Right lobe of liver (tissue), 6 donors: ENCODE data around the gene LACRT. TPM values are rescaled to one million over a fixed set of nuclear protein-coding genes. Genes with fewer than 3 reads are reported as not detected.
A peak's percentile ranks its signal among the peaks of the same experiment; 100 is the strongest.

Source experiments
- ATAC-seq, 4 donors: fragments of 200-7000 bp; cut with Tn5 transposase; one replicate each; pipeline ENCODE4 v1.9.1; 2020; ENCODE audit warnings: mild to moderate bottlenecking in 4 of 4, moderate library complexity in 4 of 4
- DNase-seq, 3 donors: peaks; one replicate each; pipeline ENCODE4 v3.0.0-alpha.2; 2020
- H3K27ac ChIP-seq, 3 donors: fragments of 200-600 bp; one replicate each; pipeline ENCODE4 v1.8.0; 2022
- H3K27me3 ChIP-seq, 2 donors: fragments of 200-600 bp; one replicate each; pipeline ENCODE4 v1.8.0; 2022
- H3K36me3 ChIP-seq, 4 donors: fragments of 200-600 bp; sonication (generic) in 1 of 4; one replicate each; pipeline versions ENCODE4 v1.5.1 to v1.8.0; 2017 to 2022; ENCODE audit warnings: control low read depth in 1 of 4
- H3K4me1 ChIP-seq, 4 donors: fragments of 200-600 bp; sonication (generic) in 1 of 4; one replicate each; pipeline versions ENCODE4 v1.5.1 to v1.8.0; 2017 to 2022; ENCODE audit warnings: control low read depth in 1 of 4
- H3K4me3 ChIP-seq, 3 donors: fragments of 200-600 bp; one replicate each; pipeline ENCODE4 v1.8.0; 2022
- H3K9me3 ChIP-seq, 4 donors: fragments of 200-600 bp; sonication (generic) in 1 of 4; one replicate each; pipeline versions ENCODE4 v1.5.1 to v1.8.0; 2017 to 2022; ENCODE audit warnings: control low read depth in 1 of 4
- CTCF ChIP-seq, 4 donors: fragments of 200-600 bp in 3 of 4; fragments of 450-650 bp in 1 of 4; IDR thresholded peaks; one replicate each; pipeline versions ENCODE4 v1.5.1 to v1.8.0; 2016 to 2022; ENCODE audit warnings: antibody characterized with exemption in 4 of 4, mild to moderate bottlenecking in 2 of 4
- POLR2A ChIP-seq: fragments of 450-650 bp; IDR thresholded peaks from one replicate; pipeline ENCODE4 v1.6.1; 2017; ENCODE audit warnings: antibody characterized with exemption, mild to moderate bottlenecking
- WGBS: methylation state at CpG from one replicate; pipeline ENCODE4 v1.1.6; 2018; ENCODE audit warnings: low coverage, low lambda C conversion rate; ENCODE audit not compliant: insufficient coverage; ENCODE audit errors: missing lambda C conversion rate; 5-methylcytosine and 5-hydroxymethylcytosine counted together
- intact Hi-C, 2 donors: fragments of 100-400 bp; cut with DNase I; formaldehyde crosslinking; loops; one replicate each; pipeline versions ENCODE4 v1.11.2 to v1.14.1; 2022
- total RNA-seq, 6 experiments: library from RNA; depleted of rRNA in 2 of 6; stranded (reverse); fragments of >200 nt in 2 of 6; fragmentation: NEBNext Ultra II Directional in 3 of 6; extraction: Animal tissue kit (Norgen Biotek cat#: 25700) in 3 of 6; gene quantifications; one replicate each; pipeline versions ENCODE4 v1.1.0 to v1.2.4, GENCODE V29; 2016 to 2023
- donor health status: DM: no; HTN: yes; CAD: no.
- donor health status: DM: no; HTN: no; CAD: no.
- donor health status: DM: no; HTN: no; CAD: no.
- donor health status: DM: no; HTN: yes; CAD: no.
- donor health status: DM: no; HTN: yes; CAD: no.

Gene LACRT
- total RNA-seq, 6 experiments from 2014 or later: not detected

DNA sequence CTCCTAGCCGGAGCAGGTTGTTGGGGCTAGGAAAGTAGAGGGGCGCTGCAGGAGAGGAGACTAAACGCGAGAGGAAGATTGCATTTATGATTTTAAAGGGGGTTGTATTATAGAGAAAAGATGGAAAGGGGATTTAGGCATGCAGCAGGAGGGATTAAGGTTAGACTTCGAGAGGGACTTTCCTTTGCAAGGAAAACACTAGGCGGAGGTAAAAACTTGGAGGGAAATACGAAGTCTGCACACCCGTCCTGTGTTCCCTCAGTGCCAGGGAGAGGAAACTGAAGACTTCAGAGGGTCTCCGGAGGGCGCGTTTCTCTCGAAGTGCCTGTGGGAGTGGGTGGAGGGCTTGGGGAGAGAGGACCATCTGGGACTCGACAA lies 45.8 kb downstream of the LACRT start:
- ATAC-seq (no peak), DNase-seq (no peak)
- TF ChIP-seq POLR2A: no peak
- no peak for TF ChIP-seq CTCF (IDR thresholded peaks at IDR 0.05)
- peak overlapping the region in 2 of 3 donors; percentile 67 to 68 for H3K4me3 ChIP-seq
- no peak overlapping the region for H3K27ac ChIP-seq
- H3K36me3 ChIP-seq: peaks cover 0 to under 1% (median 0%) of the 10 kb centered on the region in 4 donors
- WGBS: 32% methylated on average over 13 of the region's 13 CpGs
- H3K9me3 ChIP-seq: no peaks in the 10 kb centered on the region
- H3K27me3 ChIP-seq: no peaks in the 10 kb centered on the region
- intact Hi-C loops: no loop called here
- H3K4me1 ChIP-seq: peaks cover 0 to 20% (median 7%) of the 10 kb centered on the region in 4 donors

DNA sequence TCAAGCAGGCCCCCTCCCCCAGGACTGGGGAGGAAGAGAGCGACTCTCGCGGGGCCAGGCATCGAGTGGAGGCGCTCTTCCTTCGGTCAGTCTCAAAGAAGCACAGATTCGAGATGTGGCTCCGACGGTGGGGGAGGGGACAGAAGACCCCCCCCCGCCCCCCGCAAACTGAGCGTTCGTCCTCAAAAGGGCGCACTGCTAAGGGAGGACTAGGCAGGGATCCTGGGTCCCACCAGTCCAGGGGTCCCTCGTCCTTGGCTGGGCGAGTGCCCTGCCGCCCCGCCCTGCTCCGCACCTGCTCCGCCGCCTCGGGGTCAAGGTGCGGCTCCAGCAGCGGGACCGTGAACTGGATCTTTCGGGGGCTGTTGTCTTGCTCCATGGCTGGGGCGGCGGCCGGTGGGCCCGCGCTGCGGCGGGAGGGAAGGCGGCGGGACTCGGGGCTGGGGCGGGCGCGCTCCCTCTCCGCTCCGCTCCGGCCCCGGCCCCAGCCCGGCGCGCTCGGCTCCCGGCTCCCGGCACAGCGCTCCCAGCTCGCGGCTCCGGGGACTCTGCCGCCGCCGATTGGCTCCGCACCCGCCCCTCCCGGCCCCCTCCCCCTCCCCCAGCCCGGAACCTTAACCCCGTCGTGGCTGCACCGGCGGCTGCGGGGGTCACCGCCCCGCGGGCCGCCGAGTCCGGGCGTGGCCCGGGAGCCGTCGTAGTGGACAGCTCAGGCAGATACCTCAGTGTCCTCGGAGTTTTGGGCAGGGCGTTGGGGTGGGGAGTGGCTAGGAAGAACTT lies 46.4 kb downstream of the LACRT start, which contains the start of gene PPP1R1A:
TSS of gene PPP1R1A (minus strand) at position 550 of the 780 bp plus-strand sequence. CDS start at position 379, 171 bp downstream.
- Histone ChIP-seq H3K9me3 (no peaks in the 10 kb centered on the region), H3K27me3 (no peaks in the 10 kb centered on the region), H3K4me3 (peak within 1 kb of the TSS; percentile 58 to 68 (median 67)), H3K36me3 (peaks cover 0 to 5% (median 0%) of the 10 kb centered on the region in 4 donors), H3K27ac (peak within 1 kb of the TSS; percentile 29 to 82 (median 68)), H3K4me1 (peaks cover 0 to 20% (median 7%) of the 10 kb centered on the region in 4 donors)
- WGBS: 0% methylated on average over 3 of the region's 77 CpGs
- DNase-seq (peak; percentile 42 to 63 (median 57)), ATAC-seq (peak; percentile 31 to 54 (median 47))
- TF ChIP-seq CTCF (IDR thresholded peaks at IDR 0.05) (no peak), POLR2A (no peak)
- intact Hi-C loops: no loop called here

DNA sequence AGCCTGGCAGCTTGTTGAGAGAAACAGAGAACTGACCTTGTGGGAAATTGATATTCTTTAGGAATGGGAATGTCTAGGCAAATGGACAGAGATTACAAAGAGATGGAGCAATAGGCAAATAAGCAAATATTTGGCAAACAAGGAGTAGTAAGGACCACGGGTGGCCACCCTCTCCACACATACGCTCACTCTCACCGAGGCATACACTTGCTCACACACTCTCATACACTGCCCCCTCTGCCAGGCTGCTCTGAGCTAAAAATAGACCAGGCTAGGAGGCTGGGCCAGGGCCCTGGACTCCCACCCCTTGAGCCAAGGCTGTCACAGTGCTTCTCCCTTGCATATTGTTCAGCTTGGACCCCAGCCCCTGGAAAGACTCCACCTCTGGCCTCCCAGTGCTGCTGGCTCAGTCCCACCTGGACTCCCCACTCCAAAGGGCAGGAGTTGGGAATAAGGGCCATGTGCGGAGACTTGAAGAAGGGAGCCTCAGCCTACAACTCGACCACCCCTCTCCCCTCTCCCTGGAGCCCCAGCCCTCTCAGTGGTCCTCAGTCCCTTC lies 47.3 kb downstream of the LACRT start:
- Histone ChIP-seq H3K27ac (peak overlapping the region; percentile 29 to 82 (median 68)), H3K4me3 (peak overlapping the region; percentile 58 to 68 (median 67)), H3K27me3 (no peaks in the 10 kb centered on the region), H3K4me1 (peaks cover 0 to 20% (median 7%) of the 10 kb centered on the region in 4 donors), H3K36me3 (peaks cover 0 to 9% (median under 1%) of the 10 kb centered on the region in 4 donors), H3K9me3 (no peaks in the 10 kb centered on the region)
- DNase-seq (peak; percentile 79 to 94 (median 93)), ATAC-seq (peak; percentile 94 to 96 (median 96))
- intact Hi-C loops: no loop called here
- 14% methylated on average over 4 of the region's 5 CpGs for WGBS
- TF ChIP-seq CTCF (IDR thresholded peaks at IDR 0.05) (no peak), POLR2A (peak; percentile 34)

GRCh38 chr12:54586620-54587019 lies 48.1 kb downstream of the LACRT start:
- TF ChIP-seq CTCF (IDR thresholded peaks at IDR 0.05) (no peak), POLR2A (no peak)
- H3K9me3 ChIP-seq: no peaks in the 10 kb centered on the region
- 94% methylated on average over 2 of the region's 2 CpGs for WGBS
- DNase-seq: no peak
- peak overlapping the region in 2 of 3 donors; percentile 35 to 50 for H3K4me3 ChIP-seq
- peak overlapping the region in 1 of 3 donors; percentile 82 for H3K27ac ChIP-seq
- H3K27me3 ChIP-seq: no peaks in the 10 kb centered on the region
- peaks cover 0 to 12% (median 4%) of the 10 kb centered on the region in 4 donors for H3K36me3 ChIP-seq
- intact Hi-C loops: no loop called here
- H3K4me1 ChIP-seq: peaks cover 0 to 20% (median 7%) of the 10 kb centered on the region in 4 donors
- no peak for ATAC-seq
